IPS DF 6.9 (cell line): ENCODE measurements around the gene AACS.

Experiments used
- DNase-seq: peaks from one replicate; pipeline ENCODE4 v3.0.0-alpha.2; 2013; ENCODE audit warnings: low read depth, low spot score
- H3K27ac ChIP-seq: one replicate; pipeline ENCODE4 v1.5.1; 2013; ENCODE audit warnings: low read length, control low read depth
- H3K27me3 ChIP-seq: 2 replicates; pipeline ENCODE4 v1.6.1; 2013; ENCODE audit warnings: mild to moderate bottlenecking, low read length; ENCODE audit not compliant: control insufficient read depth, insufficient read depth
- H3K36me3 ChIP-seq: 2 replicates; pipeline ENCODE4 v1.6.1; 2013; ENCODE audit warnings: low read length; ENCODE audit not compliant: control insufficient read depth, insufficient read depth
- H3K4me1 ChIP-seq: 2 replicates; pipeline ENCODE4 v1.6.1; 2013; ENCODE audit warnings: low read length; ENCODE audit not compliant: control insufficient read depth, insufficient read depth
- H3K4me3 ChIP-seq: 2 replicates; pipeline ENCODE4 v1.5.1; 2013; ENCODE audit warnings: mild to moderate bottlenecking, low read length
- H3K9me3 ChIP-seq: 2 replicates; pipeline ENCODE4 v1.6.1; 2013; ENCODE audit warnings: low read length, inconsistent platforms; ENCODE audit not compliant: control insufficient read depth, insufficient read depth
- WGBS: extraction: QIAGEN DNeasy Blood & Tissue Kit; methylation state at CpG from one replicate; pipeline ENCODE4 v1.1.7; 2013; ENCODE audit warnings: mixed read lengths, missing lambda C conversion rate; ENCODE audit not compliant: insufficient read length, insufficient coverage; 5-methylcytosine and 5-hydroxymethylcytosine counted together

AACS gene

DNA sequence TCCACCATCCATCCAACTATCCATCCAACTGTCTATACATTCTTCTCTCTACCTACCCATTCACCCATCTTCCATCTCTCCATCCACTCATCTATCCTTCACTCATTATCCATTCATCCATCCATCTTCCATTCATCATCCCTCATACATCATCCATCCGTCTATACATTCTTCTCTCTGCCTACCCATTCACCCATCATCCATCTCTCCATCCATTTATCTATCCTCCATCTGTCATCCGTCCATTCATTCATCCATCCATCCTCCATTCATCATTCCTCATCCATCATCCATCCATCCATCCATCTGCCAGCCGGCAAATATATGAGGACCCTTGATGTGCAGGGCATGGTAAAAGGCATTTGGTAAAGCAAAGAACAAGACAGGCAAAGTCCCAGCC is 25.2 kb downstream of the AACS start:
- Histone ChIP-seq H3K4me3 (no peak overlapping the region), H3K9me3 (no peaks in the 10 kb centered on the region), H3K4me1 (no peaks in the 10 kb centered on the region), H3K27me3 (no peaks in the 10 kb centered on the region), H3K27ac (no peak overlapping the region), H3K36me3 (peaks cover 43% of the 10 kb centered on the region)
- 100% methylated on average over 2 of the region's 3 CpGs for WGBS
- DNase-seq, result no peak

DNA sequence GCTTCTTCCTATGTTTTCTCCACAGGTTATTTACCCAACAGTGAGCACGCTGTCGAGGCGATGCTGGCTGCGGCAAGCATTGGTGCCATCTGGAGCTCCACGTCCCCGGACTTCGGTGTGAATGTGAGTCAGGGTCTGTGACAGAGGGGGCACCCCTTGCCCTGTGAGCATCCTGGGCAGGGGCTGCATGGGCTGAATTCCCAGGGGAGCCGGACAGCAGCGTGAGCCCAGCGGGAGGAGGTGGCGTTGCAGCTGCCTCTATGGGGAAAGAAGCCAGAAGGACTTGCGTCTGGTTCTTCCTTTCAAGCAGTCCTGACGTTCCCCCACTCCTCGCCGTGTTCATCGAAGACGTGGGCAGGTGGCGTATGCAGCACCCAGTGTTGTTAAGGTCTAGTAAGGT is 26.2 kb downstream of the AACS start:
- Histone ChIP-seq H3K4me3 (no peak overlapping the region), H3K36me3 (peaks cover 43% of the 10 kb centered on the region), H3K9me3 (no peaks in the 10 kb centered on the region), H3K4me1 (no peaks in the 10 kb centered on the region), H3K27me3 (no peaks in the 10 kb centered on the region), H3K27ac (no peak overlapping the region)
- WGBS, result no CpG with 5 or more reads among the region's 18 CpGs
- no peak for DNase-seq

DNA sequence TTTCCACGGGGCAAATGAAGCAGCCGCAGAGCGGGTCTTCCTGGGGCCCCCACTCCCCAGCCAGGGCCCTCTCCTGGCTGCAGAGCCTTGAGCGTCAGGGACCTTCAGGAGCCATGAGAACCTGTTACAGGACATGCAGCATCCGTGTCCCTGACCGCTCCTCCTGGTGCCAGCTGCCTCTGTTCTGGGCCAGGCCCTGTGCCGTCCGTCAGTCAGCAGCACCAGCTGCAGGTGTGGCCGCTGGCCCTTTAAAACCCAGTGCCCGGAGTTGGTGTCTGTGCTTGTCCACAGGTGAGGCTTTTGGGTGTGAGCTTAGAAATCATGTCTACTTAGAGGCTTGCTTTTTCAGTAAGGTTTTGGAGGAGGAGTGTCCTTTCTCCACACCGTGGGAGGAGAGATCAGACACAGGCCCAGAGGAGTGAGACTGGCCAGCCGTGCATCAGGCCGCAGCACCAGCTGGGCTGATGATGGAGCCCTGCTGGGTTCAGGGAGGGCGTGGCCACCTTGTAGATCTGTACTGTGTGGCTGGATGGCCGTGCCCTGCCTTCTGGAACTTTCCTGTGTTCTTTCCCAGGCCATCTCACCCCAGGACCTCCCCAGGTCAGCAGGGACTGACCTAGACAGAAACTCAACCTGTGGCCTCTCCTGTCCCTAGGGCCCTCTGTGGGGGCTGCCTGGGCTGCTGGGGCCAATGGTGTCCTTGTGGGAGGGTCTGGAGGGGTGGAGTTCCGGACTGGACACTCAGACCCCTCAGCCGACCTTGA is 27.1 kb downstream of the AACS start:
- WGBS, result no CpG with 5 or more reads among the region's 17 CpGs
- no peaks in the 10 kb centered on the region for H3K4me1 ChIP-seq
- DNase-seq, result no peak
- H3K27ac ChIP-seq, result no peak overlapping the region
- H3K4me3 ChIP-seq, result no peak overlapping the region
- H3K27me3 ChIP-seq, result no peaks in the 10 kb centered on the region
- H3K9me3 ChIP-seq, result no peaks in the 10 kb centered on the region
- peaks cover 37% of the 10 kb centered on the region for H3K36me3 ChIP-seq

DNA sequence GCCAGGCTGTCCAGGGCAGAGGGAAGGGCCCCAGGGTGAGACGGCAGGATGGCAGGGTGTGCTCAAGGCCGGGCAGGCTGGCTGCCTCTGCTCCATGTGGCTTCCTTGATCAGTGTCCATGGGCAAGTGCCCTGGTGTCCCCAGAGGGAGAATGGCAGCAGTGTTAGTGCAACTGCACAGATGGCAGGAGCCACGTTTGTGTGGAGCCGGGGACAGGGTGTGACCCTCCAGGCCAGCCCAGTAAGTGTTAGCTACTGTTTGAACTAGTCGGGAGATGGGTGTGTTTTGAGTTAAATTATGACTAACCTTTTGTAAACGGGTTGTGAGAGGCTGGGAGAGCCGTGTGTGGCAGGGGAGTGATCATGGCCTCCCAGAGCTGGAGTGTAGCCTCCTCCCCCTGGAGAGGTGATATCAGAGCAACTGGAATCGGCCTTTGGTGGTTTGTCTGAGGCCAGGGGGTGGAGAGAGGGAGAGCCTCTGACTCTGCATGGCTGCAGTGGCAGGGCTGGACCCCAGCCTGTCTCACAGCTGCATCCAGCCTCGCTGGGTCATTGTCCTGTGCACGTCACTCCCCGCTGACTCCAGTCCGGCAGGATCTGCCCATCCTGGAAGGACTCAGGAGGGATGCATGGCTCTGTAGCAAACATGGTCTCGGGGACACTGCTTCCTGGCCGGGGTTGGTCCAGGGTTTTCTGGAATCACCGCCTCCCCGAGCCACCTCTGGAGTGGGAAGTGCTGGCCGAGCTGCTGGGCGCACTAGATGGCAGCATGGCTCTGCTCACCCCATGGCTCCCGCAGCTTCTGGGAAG is 27.8 kb downstream of the AACS start:
- no peaks in the 10 kb centered on the region for H3K27me3 ChIP-seq
- peaks cover 34% of the 10 kb centered on the region for H3K36me3 ChIP-seq
- H3K9me3 ChIP-seq, result no peaks in the 10 kb centered on the region
- no CpG with 5 or more reads among the region's 19 CpGs for WGBS
- no peak overlapping the region for H3K4me3 ChIP-seq
- no peak overlapping the region for H3K27ac ChIP-seq
- DNase-seq, result no peak
- H3K4me1 ChIP-seq, result no peaks in the 10 kb centered on the region

DNA sequence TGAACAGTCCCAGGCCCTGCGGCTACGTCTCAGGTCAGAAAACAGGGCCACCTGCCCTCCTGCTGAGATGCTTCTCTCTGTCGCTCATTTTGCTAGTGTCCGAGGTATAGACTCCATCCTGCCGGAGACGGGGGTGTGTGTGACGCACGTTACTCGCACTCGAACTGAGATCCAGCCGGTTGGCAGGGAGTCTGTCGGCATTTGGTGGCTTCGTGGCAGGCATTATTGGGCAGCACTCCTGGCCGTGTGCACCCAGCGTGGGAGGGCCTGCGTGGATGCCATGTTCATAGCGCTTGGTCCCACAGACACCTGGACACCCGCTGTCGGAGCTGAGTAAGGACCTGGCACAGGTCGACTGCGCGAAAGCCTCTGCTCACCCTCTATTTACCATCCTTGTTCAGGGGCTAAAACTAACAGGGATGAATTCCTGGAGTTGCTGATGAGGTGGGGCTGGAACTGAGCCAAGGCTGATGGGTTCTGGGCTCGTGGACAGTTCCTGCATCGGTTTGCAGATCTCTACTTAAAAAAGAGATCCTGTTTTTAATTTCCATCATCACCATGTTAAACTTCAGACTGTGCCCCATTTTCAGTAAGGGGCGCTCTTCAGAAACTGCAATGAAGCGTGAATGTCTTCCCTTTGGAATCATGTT is 28.6 kb downstream of the AACS start:
- Histone ChIP-seq H3K9me3 (no peaks in the 10 kb centered on the region), H3K36me3 (peaks cover 34% of the 10 kb centered on the region), H3K27me3 (no peaks in the 10 kb centered on the region), H3K4me1 (no peaks in the 10 kb centered on the region), H3K27ac (no peak overlapping the region), H3K4me3 (no peak overlapping the region)
- DNase-seq, result no peak
- no CpG with 5 or more reads among the region's 26 CpGs for WGBS

DNA sequence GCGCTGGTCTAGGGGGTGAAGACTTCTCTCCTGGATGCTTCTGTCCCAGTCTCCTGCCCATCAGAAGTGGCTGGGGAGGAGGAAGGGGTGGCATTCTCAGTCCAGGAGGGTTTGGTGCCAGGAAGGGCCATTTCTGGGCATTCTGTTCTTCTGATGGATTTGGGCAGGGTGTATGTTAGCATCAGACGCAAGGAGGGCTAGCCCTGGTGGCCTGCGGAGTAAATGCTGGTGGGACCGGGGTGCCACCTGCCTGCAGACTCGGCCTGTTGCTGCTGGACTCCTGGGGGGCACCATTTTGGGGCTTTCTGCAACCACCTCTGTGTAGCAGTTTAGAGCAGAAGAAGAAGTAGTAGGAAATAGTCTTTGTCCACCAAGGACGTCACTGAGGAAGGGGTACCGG is 31.7 kb downstream of the AACS start:
- Histone ChIP-seq H3K36me3 (peaks cover 22% of the 10 kb centered on the region), H3K9me3 (no peaks in the 10 kb centered on the region), H3K4me1 (no peaks in the 10 kb centered on the region), H3K27ac (no peak overlapping the region), H3K27me3 (no peaks in the 10 kb centered on the region), H3K4me3 (no peak overlapping the region)
- no peak for DNase-seq
- no CpG with 5 or more reads among the region's 7 CpGs for WGBS

- Histone ChIP-seq H3K4me1 (no peaks in the 10 kb centered on the region), H3K27me3 (no peaks in the 10 kb centered on the region), H3K27ac (no peak overlapping the region), H3K36me3 (peaks cover 17% of the 10 kb centered on the region), H3K4me3 (no peak overlapping the region), H3K9me3 (no peaks in the 10 kb centered on the region)
- DNase-seq, result no peak
- WGBS, result no CpG with 5 or more reads among the region's 12 CpGs
Observed at GRCh38 chr12:125097427-125097826, 32.2 kb downstream of the AACS start.

- no CpG with 5 or more reads among the region's 15 CpGs for WGBS
- no peak for DNase-seq
- Histone ChIP-seq H3K36me3 (peaks cover 9% of the 10 kb centered on the region; the same call in 1 of the 2 replicates), H3K4me1 (no peaks in the 10 kb centered on the region), H3K27ac (no peak overlapping the region), H3K4me3 (no peak overlapping the region), H3K27me3 (no peaks in the 10 kb centered on the region), H3K9me3 (no peaks in the 10 kb centered on the region)
Observed at GRCh38 chr12:125098676-125099408, 33.6 kb downstream of the AACS start.

DNA sequence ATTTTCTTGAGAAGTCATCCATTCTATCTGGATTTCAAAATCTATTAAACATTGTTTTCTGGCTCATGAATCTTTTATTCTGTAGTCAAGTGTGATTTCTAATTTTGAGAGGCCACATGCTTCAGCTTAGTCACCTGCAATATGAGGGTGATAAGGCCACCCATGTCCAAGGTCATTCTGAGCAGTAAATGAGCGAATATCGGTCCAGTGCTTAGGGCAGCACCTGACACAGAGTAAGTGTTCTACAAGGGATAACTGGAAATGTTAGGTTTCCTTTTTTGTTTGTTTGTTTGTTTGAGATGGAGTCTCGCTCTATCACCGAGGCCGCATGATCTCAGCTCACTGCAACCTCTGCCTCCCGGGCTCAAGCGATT is 34.2 kb downstream of the AACS start:
- Histone ChIP-seq H3K27me3 (no peaks in the 10 kb centered on the region), H3K9me3 (no peaks in the 10 kb centered on the region), H3K4me3 (no peak overlapping the region), H3K27ac (no peak overlapping the region), H3K4me1 (no peaks in the 10 kb centered on the region), H3K36me3 (peaks cover 6% of the 10 kb centered on the region; the same call in 1 of the 2 replicates)
- no CpG with 5 or more reads among the region's 7 CpGs for WGBS
- DNase-seq, result no peak
